SK-N-SH (cell line): ENCODE results near the gene LTBP1. TPM values are rescaled to one million over a fixed set of nuclear protein-coding genes. Genes with fewer than 3 reads are reported as not detected.

Source experiments
- CTCF ChIA-PET: fragments of 300-600, 350-600 bp; formaldehyde crosslinking; extraction: SDS; loops from one replicate; lab custom pipeline; 2021; lab: Yijun Ruan, JAX
- POLR2A ChIA-PET: fragments of 350-600 bp; sonication (Branson Sonifier 250); formaldehyde crosslinking; extraction: SDS; loops from one replicate; lab custom pipeline; 2020; ENCODE audit warnings: antibody characterized with exemption, inconsistent platforms; lab: Yijun Ruan, JAX
- DNase-seq: peaks from one replicate; pipeline ENCODE4 v3.0.0; 2012
- H2AFZ ChIP-seq: fragments of 200-600 bp; sonication (generic); 2 replicates; pipeline ENCODE4 v1.8.1; 2016; ENCODE audit warnings: antibody characterized with exemption, mild to moderate bottlenecking, low read depth
- H3F3A ChIP-seq: fragments of 200-600 bp; sonication (generic); replicated peaks from 2 replicates; pipeline ENCODE3; 2016; ENCODE audit warnings: antibody characterized with exemption, mild to moderate bottlenecking; ENCODE audit not compliant: insufficient read depth
- H3K27ac ChIP-seq, 2 experiments: fragments of 200-500 bp in 1 of 2; fragments of 200-600 bp in 1 of 2; sonication (Bioruptor generic) in 1 of 2; sonication (generic), shearing (Covaris generic) in 1 of 2; 2 replicates each; pipeline versions ENCODE4 v1.5.1 to v1.6.1; 2014 to 2016; ENCODE audit warnings: low read depth in 2 of 2, inconsistent platforms in 1 of 2, low read length in 1 of 2, mild to moderate bottlenecking in 1 of 2, mixed read lengths in 1 of 2
- H3K27me3 ChIP-seq: fragments of 200-600 bp; sonication (generic), shearing (Covaris generic); 2 replicates; pipeline ENCODE4 v1.6.1; 2016; ENCODE audit warnings: mixed run types; ENCODE audit not compliant: insufficient read depth
- H3K36me3 ChIP-seq, 2 experiments: fragments of 200-500 bp in 1 of 2; fragments of 200-600 bp in 1 of 2; sonication (Bioruptor generic) in 1 of 2; sonication (generic) in 1 of 2; replicated peaks in 1 of 2; 2 replicates each; pipeline versions ENCODE3 to v1.5.1; 2014 to 2016; ENCODE audit warnings: low read length in 1 of 2, mild to moderate bottlenecking in 1 of 2; ENCODE audit not compliant: insufficient read depth in 2 of 2, control insufficient read depth in 1 of 2
- H3K4me1 ChIP-seq, 2 experiments: fragments of 200-500 bp in 1 of 2; fragments of 200-600 bp in 1 of 2; sonication (Bioruptor generic) in 1 of 2; sonication (generic), shearing (Covaris generic) in 1 of 2; 2 replicates each; pipeline versions ENCODE4 v1.5.1 to v1.6.1; 2014 to 2016; ENCODE audit warnings: low read depth in 1 of 2, low read length in 1 of 2, mixed run types in 1 of 2; ENCODE audit not compliant: insufficient read depth in 2 of 2, control insufficient read depth in 1 of 2
- H3K4me2 ChIP-seq: fragments of 200-600 bp; sonication (generic), shearing (Covaris generic); 2 replicates; pipeline ENCODE4 v1.6.1; 2017; ENCODE audit warnings: mixed run types
- H3K4me3 ChIP-seq, 2 experiments: fragments of 200-500 bp in 1 of 2; fragments of 200-600 bp in 1 of 2; sonication (Bioruptor generic) in 1 of 2; sonication (generic), shearing (Covaris generic) in 1 of 2; 2 replicates each; pipeline versions ENCODE4 v1.5.1 to v1.8.1; 2014 to 2016; ENCODE audit warnings: low read depth in 2 of 2, inconsistent platforms in 1 of 2, low read length in 1 of 2, mild to moderate bottlenecking in 1 of 2, mixed read lengths in 1 of 2, moderate library complexity in 1 of 2
- H3K79me2 ChIP-seq: fragments of 200-600 bp; sonication (generic); 2 replicates; pipeline ENCODE4 v1.8.1; 2017; ENCODE audit warnings: mild to moderate bottlenecking; ENCODE audit not compliant: insufficient read depth
- H3K9ac ChIP-seq: fragments of 200-600 bp; sonication (generic); 2 replicates; pipeline ENCODE4 v1.6.1; 2017; ENCODE audit warnings: mixed run types
- H3K9me2 ChIP-seq: fragments of 200-600 bp; sonication (generic); 2 replicates; pipeline ENCODE4 v1.6.1; 2017; ENCODE audit warnings: mixed run types
- H3K9me3 ChIP-seq: fragments of 200-600 bp; sonication (generic); 2 replicates; pipeline ENCODE4 v1.6.1; 2017; ENCODE audit warnings: mixed run types, mild to moderate bottlenecking, moderate library complexity
- H4K20me1 ChIP-seq: fragments of 200-600 bp; sonication (generic); 2 replicates; pipeline ENCODE4 v1.6.1; 2017; ENCODE audit warnings: mild to moderate bottlenecking, mixed run types; ENCODE audit not compliant: insufficient read depth
- ELF1 ChIP-seq: IDR thresholded peaks from 2 replicates; pipeline ENCODE4 v1.4.0; 2012
- FOSL2 ChIP-seq: IDR thresholded peaks from 2 replicates; pipeline ENCODE4 v1.4.0; 2012; ENCODE audit warnings: low read depth, mild to moderate bottlenecking, moderate library complexity, borderline replicate concordance
- FOXM1 ChIP-seq: IDR thresholded peaks from 2 replicates; pipeline ENCODE4 v1.4.0; 2012; ENCODE audit warnings: low read depth, mild to moderate bottlenecking
- GABPA ChIP-seq: IDR thresholded peaks from 2 replicates; pipeline ENCODE4 v1.4.0; 2012; ENCODE audit warnings: low read depth, mild to moderate bottlenecking
- GATA2 ChIP-seq: sonication (generic); formaldehyde crosslinking; IDR thresholded peaks from 2 replicates; pipeline ENCODE4 v1.5.0; 2020; ENCODE audit warnings: mild to moderate bottlenecking, missing genetic modification reagents
- JUND ChIP-seq: IDR thresholded peaks from 2 replicates; pipeline ENCODE4 v1.4.0; 2012
- MXI1 ChIP-seq: IDR thresholded peaks from 2 replicates; pipeline ENCODE4 v1.6.1; 2012; ENCODE audit warnings: mild to moderate bottlenecking, low read depth, low read length, improper control_type of control experiment
- POLR2AphosphoS5 ChIP-seq: IDR thresholded peaks from 2 replicates; pipeline ENCODE4 v1.6.1; 2012; ENCODE audit warnings: low read depth, low read length
- RAD21 ChIP-seq: IDR thresholded peaks from 2 replicates; pipeline ENCODE4 v1.6.1; 2012; ENCODE audit warnings: mild to moderate bottlenecking, low read length
- SMC3 ChIP-seq: IDR thresholded peaks from 2 replicates; pipeline ENCODE4 v1.6.1; 2012; ENCODE audit warnings: low read depth, low read length, improper control_type of control experiment
- YY1 ChIP-seq: IDR thresholded peaks from 2 replicates; pipeline ENCODE4 v1.4.0; 2012; ENCODE audit warnings: low read depth, mild to moderate bottlenecking
- ZBTB33 ChIP-seq: IDR thresholded peaks from 2 replicates; pipeline ENCODE4 v1.4.0; 2012; ENCODE audit warnings: low read depth, borderline replicate concordance
- WGBS: methylation state at CpG from one replicate; pipeline ENCODE4 v1.1.6; 2017; ENCODE audit warnings: low lambda C conversion rate; 5-methylcytosine and 5-hydroxymethylcytosine counted together
- polyA plus RNA-seq, 3 experiments: library from polyadenylated mRNA; depleted of rRNA; stranded (reverse); fragments of >200 nt; gene quantifications; 2 replicates each; pipeline ENCODE4 v1.2.3, GENCODE V29; 2012
- TF ChIP-seq, protein P1 (sequence below): IDR thresholded peaks from 2 replicates; pipeline ENCODE4; 2012
- TF ChIP-seq, protein P2 (sequence below): IDR thresholded peaks from 2 replicates; pipeline ENCODE4 v1.4.0; 2012; ENCODE audit warnings: low read depth
- TF ChIP-seq, protein P3 (sequence below): IDR thresholded peaks from 2 replicates; pipeline ENCODE4 v1.6.1; 2012; ENCODE audit warnings: mild to moderate bottlenecking, low read depth, low read length, moderate library complexity
- TF ChIP-seq, protein P4 (sequence below): IDR thresholded peaks from 2 replicates; pipeline ENCODE4 v1.4.0; 2012; ENCODE audit warnings: low read depth, borderline replicate concordance

The LTBP1 gene
- polyA plus RNA-seq, 1 of the 3 experiments (the other 2 are of a cell fraction): 467 TPM

- TF ChIP-seq YY1: no peak
- no peak for TF ChIP-seq FOXM1
- no peak for TF ChIP-seq MXI1
- TF ChIP-seq POLR2AphosphoS5: no peak
- TF ChIP-seq JUND: no peak
- TF ChIP-seq, protein P1, sequence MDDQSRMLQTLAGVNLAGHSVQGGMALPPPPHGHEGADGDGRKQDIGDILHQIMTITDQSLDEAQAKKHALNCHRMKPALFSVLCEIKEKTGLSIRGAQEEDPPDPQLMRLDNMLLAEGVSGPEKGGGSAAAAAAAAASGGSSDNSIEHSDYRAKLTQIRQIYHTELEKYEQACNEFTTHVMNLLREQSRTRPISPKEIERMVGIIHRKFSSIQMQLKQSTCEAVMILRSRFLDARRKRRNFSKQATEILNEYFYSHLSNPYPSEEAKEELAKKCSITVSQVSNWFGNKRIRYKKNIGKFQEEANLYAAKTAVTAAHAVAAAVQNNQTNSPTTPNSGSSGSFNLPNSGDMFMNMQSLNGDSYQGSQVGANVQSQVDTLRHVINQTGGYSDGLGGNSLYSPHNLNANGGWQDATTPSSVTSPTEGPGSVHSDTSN: no peak
- no peak for TF ChIP-seq GABPA
- TF ChIP-seq ZBTB33: no peak
- no peak for TF ChIP-seq FOSL2
- TF ChIP-seq, protein P2, sequence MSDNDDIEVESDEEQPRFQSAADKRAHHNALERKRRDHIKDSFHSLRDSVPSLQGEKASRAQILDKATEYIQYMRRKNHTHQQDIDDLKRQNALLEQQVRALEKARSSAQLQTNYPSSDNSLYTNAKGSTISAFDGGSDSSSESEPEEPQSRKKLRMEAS: no peak
- TF ChIP-seq GATA2 (CRISPR knock-in tag): no peak
- no peak for TF ChIP-seq RAD21
- TF ChIP-seq SMC3: no peak
- TF ChIP-seq, protein P3, sequence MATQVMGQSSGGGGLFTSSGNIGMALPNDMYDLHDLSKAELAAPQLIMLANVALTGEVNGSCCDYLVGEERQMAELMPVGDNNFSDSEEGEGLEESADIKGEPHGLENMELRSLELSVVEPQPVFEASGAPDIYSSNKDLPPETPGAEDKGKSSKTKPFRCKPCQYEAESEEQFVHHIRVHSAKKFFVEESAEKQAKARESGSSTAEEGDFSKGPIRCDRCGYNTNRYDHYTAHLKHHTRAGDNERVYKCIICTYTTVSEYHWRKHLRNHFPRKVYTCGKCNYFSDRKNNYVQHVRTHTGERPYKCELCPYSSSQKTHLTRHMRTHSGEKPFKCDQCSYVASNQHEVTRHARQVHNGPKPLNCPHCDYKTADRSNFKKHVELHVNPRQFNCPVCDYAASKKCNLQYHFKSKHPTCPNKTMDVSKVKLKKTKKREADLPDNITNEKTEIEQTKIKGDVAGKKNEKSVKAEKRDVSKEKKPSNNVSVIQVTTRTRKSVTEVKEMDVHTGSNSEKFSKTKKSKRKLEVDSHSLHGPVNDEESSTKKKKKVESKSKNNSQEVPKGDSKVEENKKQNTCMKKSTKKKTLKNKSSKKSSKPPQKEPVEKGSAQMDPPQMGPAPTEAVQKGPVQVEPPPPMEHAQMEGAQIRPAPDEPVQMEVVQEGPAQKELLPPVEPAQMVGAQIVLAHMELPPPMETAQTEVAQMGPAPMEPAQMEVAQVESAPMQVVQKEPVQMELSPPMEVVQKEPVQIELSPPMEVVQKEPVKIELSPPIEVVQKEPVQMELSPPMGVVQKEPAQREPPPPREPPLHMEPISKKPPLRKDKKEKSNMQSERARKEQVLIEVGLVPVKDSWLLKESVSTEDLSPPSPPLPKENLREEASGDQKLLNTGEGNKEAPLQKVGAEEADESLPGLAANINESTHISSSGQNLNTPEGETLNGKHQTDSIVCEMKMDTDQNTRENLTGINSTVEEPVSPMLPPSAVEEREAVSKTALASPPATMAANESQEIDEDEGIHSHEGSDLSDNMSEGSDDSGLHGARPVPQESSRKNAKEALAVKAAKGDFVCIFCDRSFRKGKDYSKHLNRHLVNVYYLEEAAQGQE: no peak
- TF ChIP-seq, protein P4, sequence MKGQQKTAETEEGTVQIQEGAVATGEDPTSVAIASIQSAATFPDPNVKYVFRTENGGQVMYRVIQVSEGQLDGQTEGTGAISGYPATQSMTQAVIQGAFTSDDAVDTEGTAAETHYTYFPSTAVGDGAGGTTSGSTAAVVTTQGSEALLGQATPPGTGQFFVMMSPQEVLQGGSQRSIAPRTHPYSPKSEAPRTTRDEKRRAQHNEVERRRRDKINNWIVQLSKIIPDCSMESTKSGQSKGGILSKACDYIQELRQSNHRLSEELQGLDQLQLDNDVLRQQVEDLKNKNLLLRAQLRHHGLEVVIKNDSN: no peak
- TF ChIP-seq ELF1: no peak
- TF ChIP-seq, all 33 proteins: peak for 0
- H3K27ac ChIP-seq: no peak overlapping the region
- no peaks in the 10 kb centered on the region for H3K79me2 ChIP-seq
- H3F3A ChIP-seq: peaks cover 9% of the 10 kb centered on the region
- 80% methylated on average over 3 of the region's 3 CpGs for WGBS
- no peaks in the 10 kb centered on the region for H3K4me1 ChIP-seq
- ChIA-PET POLR2A (no interaction called here), CTCF (no interaction called here)
- no peaks in the 10 kb centered on the region for H4K20me1 ChIP-seq
- H3K9ac ChIP-seq: no peak overlapping the region
- no peaks in the 10 kb centered on the region for H3K9me3 ChIP-seq
- no peak overlapping the region for H3K4me3 ChIP-seq
- no peaks in the 10 kb centered on the region for H3K36me3 ChIP-seq
- no peak overlapping the region for H2AFZ ChIP-seq
- no peak overlapping the region for H3K4me2 ChIP-seq
- no peaks in the 10 kb centered on the region for H3K9me2 ChIP-seq
- H3K27me3 ChIP-seq: no peaks in the 10 kb centered on the region
- no peak for DNase-seq
These were observed 62.5 kb downstream of the LTBP1 start for GRCh38 chr2:33009249-33009648.
